ENCODE results near the gene MNAT1. TPM values are rescaled to one million over a fixed set of nuclear protein-coding genes. Genes with fewer than 3 reads are reported as not detected.

Gene MNAT1
- polyA plus RNA-seq, 3 donors = 4.1 to 5.8 (median 4.5) TPM

- Mint-ChIP-seq H3K9me3 (peaks cover 6 to 21% (median 17%) of the 10 kb centered on the region in 7 donors), H3K4me1 (no peaks in the 10 kb centered on the region), H3K4me3 (no peak overlapping the region), H3K36me3 (peaks cover 7 to 38% of the 10 kb centered on the region in 2 donors), H3K27me3 (ENCODE audit: low read depth in 3 of 3) (no peaks in the 10 kb centered on the region), H3K27ac (no peak overlapping the region)
- H3K4me2 ChIP-seq (replicated peaks; ENCODE audit: extremely low read depth, low read length, poor library complexity, severe bottlenecking) = no peak overlapping the region
- no peak overlapping the region for H3K9ac ChIP-seq (ENCODE audit: insufficient read depth, low read length, poor library complexity, severe bottlenecking)
- H3K27me3 ChIP-seq (ENCODE audit: control insufficient read depth in 2 of 2, insufficient read depth in 2 of 2, low read length in 2 of 2) = no peaks in the 10 kb centered on the region
- H4K20me1 ChIP-seq (ENCODE audit: insufficient read depth, low read length) = no peaks in the 10 kb centered on the region
- H3K4me1 ChIP-seq (ENCODE audit: control insufficient read depth in 1 of 2, insufficient read depth in 2 of 2, low read length in 2 of 2) = no peaks in the 10 kb centered on the region
- H2AFZ ChIP-seq (ENCODE audit: insufficient read depth, low read depth, low read length, poor library complexity, severe bottlenecking) = no peak overlapping the region
- H3K36me3 ChIP-seq (replicated peaks in 1 of 2; ENCODE audit: control insufficient read depth in 1 of 2, insufficient read depth in 2 of 2, low read length in 2 of 2) = peaks cover 2 to 13% of the 10 kb centered on the region in 2 donors
- no peak overlapping the region for H3K27ac ChIP-seq (ENCODE audit: low read depth in 1 of 2, low read length in 2 of 2)
- no peak for TF ChIP-seq CTCF (IDR thresholded peaks at IDR 0.05)
- intact Hi-C loops (cut with micrococcal nuclease) = no loop called here
- 96% methylated on average over 9 of the region's 11 CpGs for WGBS (ENCODE audit: insufficient coverage)
- DNase-seq = no peak
- H3K4me3 ChIP-seq (replicated peaks in 1 of 3; ENCODE audit: low read depth in 2 of 3, low read length in 3 of 3) = no peak overlapping the region
- no peaks in the 10 kb centered on the region for H3K79me2 ChIP-seq (ENCODE audit: insufficient read depth, low read length)
- peaks cover 0 to 13% of the 10 kb centered on the region in 2 donors for H3K9me3 ChIP-seq (replicated peaks in 1 of 2; ENCODE audit: control insufficient read depth in 1 of 2, insufficient read depth in 1 of 2, low read length in 2 of 2)
Measured at GRCh38 chr14:60839657-60840056, 105.1 kb downstream of the MNAT1 start.

GRCh38 chr14:60840313-60840712 lies 105.8 kb downstream of the MNAT1 start:
- TF ChIP-seq CTCF (IDR thresholded peaks at IDR 0.05) = no peak
- Mint-ChIP-seq H3K27ac (no peak overlapping the region), H3K9me3 (peaks cover 6 to 21% (median 14%) of the 10 kb centered on the region in 7 donors), H3K36me3 (peaks cover 7 to 38% of the 10 kb centered on the region in 2 donors), H3K27me3 (ENCODE audit: low read depth in 3 of 3) (no peaks in the 10 kb centered on the region), H3K4me3 (no peak overlapping the region), H3K4me1 (peaks cover under 1% of the 10 kb centered on the region)
- Histone ChIP-seq H3K4me2 (replicated peaks; ENCODE audit: extremely low read depth, low read length, poor library complexity, severe bottlenecking) (no peak overlapping the region), H3K27ac (ENCODE audit: low read depth in 1 of 2, low read length in 2 of 2) (no peak overlapping the region), H4K20me1 (ENCODE audit: insufficient read depth, low read length) (no peaks in the 10 kb centered on the region), H3K79me2 (ENCODE audit: insufficient read depth, low read length) (no peaks in the 10 kb centered on the region), H3K4me1 (ENCODE audit: control insufficient read depth in 1 of 2, insufficient read depth in 2 of 2, low read length in 2 of 2) (peaks cover 0 to 5% of the 10 kb centered on the region in 2 donors), H2AFZ (ENCODE audit: insufficient read depth, low read depth, low read length, poor library complexity, severe bottlenecking) (no peak overlapping the region), H3K4me3 (replicated peaks in 1 of 3; ENCODE audit: low read depth in 2 of 3, low read length in 3 of 3) (no peak overlapping the region), H3K9ac (ENCODE audit: insufficient read depth, low read length, poor library complexity, severe bottlenecking) (no peak overlapping the region), H3K27me3 (ENCODE audit: control insufficient read depth in 2 of 2, insufficient read depth in 2 of 2, low read length in 2 of 2) (no peaks in the 10 kb centered on the region), H3K9me3 (replicated peaks in 1 of 2; ENCODE audit: control insufficient read depth in 1 of 2, insufficient read depth in 1 of 2, low read length in 2 of 2) (peaks cover 0 to 13% of the 10 kb centered on the region in 2 donors), H3K36me3 (replicated peaks in 1 of 2; ENCODE audit: control insufficient read depth in 1 of 2, insufficient read depth in 2 of 2, low read length in 2 of 2) (peaks cover 2 to 13% of the 10 kb centered on the region in 2 donors)
- intact Hi-C loops (cut with micrococcal nuclease) = no loop called here
- no peak for DNase-seq
- no CpG with 5 or more reads among the region's 1 CpG for WGBS (ENCODE audit: insufficient coverage)

Data from CD14-positive monocyte (primary cell).